Tibial artery (tissue), 4 donors: ENCODE measurements around the gene CCDC71.

Experiments
- DNase-seq, 2 donors: peaks; one replicate each; pipeline ENCODE4 v3.0.0-alpha.2; 2019
- H3K27ac ChIP-seq, 2 donors: fragments of 200-600 bp; sonication (generic) in 1 of 2; 1 replicate in 1 of 2; 2 replicates in 1 of 2; pipeline ENCODE4 v1.5.1; 2018 to 2019; ENCODE audit warnings: mild to moderate bottlenecking in 1 of 2
- H3K27me3 ChIP-seq, 2 donors: fragments of 200-600 bp; sonication (generic) in 1 of 2; one replicate each; pipeline versions ENCODE4 v1.5.1 to v1.6.0; 2016 to 2019
- H3K36me3 ChIP-seq, 3 donors: fragments of 200-600 bp; sonication (generic) in 2 of 3; one replicate each; pipeline ENCODE4 v1.5.1; 2016 to 2019; ENCODE audit warnings: mild to moderate bottlenecking in 2 of 3
- H3K4me1 ChIP-seq, 4 donors: fragments of 200-600 bp; sonication (generic) in 2 of 4; 1 replicate in 3 of 4; 2 replicates in 1 of 4; pipeline ENCODE4 v1.5.1; 2016 to 2019
- H3K4me3 ChIP-seq, 2 donors: fragments of 200-600 bp; sonication (generic) in 1 of 2; 1 replicate in 1 of 2; 2 replicates in 1 of 2; pipeline ENCODE4 v1.5.1; 2018 to 2019; ENCODE audit warnings: mild to moderate bottlenecking in 2 of 2
- H3K9me3 ChIP-seq, 3 donors: fragments of 200-600 bp; sonication (generic) in 1 of 3; one replicate each; pipeline ENCODE4 v1.5.1; 2016 to 2019
- CTCF ChIP-seq, 2 experiments: fragments of 200-600 bp in 1 of 2; fragments of 450-650 bp in 1 of 2; IDR thresholded peaks; one replicate each; pipeline ENCODE4 v1.5.1; 2017 to 2019; ENCODE audit warnings: antibody characterized with exemption in 2 of 2, mild to moderate bottlenecking in 1 of 2, moderate library complexity in 1 of 2
- intact Hi-C: fragments of 100-400 bp; cut with DNase I; formaldehyde crosslinking; loops from one replicate; pipeline ENCODE4 v1.15.0; 2023; ENCODE audit warnings: low total_unique reads

Gene CCDC71

DNA sequence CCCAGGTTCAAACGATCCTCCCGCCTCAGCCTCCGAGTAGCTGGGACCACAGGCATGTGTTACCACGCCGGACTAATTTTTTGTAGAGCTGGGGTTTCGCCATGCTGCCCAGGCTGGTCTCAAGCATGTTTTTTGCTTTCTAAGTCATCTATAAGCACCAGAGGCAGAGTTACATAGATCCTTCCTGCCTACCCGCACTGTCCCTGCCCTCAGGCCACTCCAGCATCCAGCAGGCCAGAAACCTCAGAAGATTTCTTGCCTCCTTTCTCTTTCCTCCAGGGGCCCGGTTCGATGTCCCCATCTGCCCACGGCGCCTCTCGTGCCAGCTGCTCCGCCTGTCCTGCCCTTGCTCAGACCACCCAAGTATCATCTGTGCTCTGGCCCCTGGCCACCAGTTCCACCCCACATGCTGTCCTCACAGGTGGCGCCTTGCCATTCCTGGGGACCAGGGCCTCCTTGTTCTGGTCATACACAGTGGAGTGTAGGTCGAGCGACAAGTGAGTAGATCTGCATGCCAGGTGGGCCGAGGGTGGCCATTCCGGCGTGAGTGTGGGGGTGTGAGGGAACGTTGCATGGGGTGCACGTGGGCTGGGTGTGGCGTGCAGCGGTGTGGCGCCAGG lies 32.6 kb upstream of the CCDC71 start:
- no peak for DNase-seq
- TF ChIP-seq CTCF (IDR thresholded peaks at IDR 0.05): no peak
- no peaks in the 10 kb centered on the region for H3K9me3 ChIP-seq
- H3K4me1 ChIP-seq: peaks cover 0 to 11% (median 5%) of the 10 kb centered on the region in 4 donors
- H3K4me3 ChIP-seq: peak overlapping the region; percentile 56 to 60
- intact Hi-C loops: no loop called here
- peak overlapping the region in 1 of 2 donors; percentile 33 for H3K27ac ChIP-seq
- peaks cover 0 to 5% of the 10 kb centered on the region in 2 donors for H3K27me3 ChIP-seq
- H3K36me3 ChIP-seq: no peaks in the 10 kb centered on the region

DNA sequence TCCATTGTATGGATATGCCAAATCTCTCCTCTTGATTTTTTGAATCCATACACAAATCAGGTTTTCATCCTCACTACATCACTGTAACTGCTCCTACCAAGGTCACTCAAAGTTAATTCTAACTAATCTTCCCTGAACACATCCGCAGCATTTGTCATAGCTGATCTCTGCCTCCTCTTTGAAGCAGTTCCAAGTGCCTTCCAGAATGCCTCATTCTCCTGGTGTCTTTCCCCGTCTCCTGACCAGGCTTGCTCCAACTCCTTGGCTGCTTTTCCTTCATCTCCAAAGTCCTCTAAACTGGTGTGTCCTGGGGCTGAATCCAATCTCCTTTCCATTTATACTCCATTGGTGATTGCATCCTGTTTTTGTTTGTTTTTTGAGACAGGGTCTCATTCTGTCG lies 32.0 kb upstream of the CCDC71 start:
- Histone ChIP-seq H3K4me1 (peaks cover 0 to 11% (median 5%) of the 10 kb centered on the region in 4 donors), H3K4me3 (no peak overlapping the region), H3K27ac (no peak overlapping the region), H3K27me3 (peaks cover 0 to 5% of the 10 kb centered on the region in 2 donors), H3K9me3 (no peaks in the 10 kb centered on the region), H3K36me3 (no peaks in the 10 kb centered on the region)
- intact Hi-C loops: no loop called here
- no peak for DNase-seq
- TF ChIP-seq CTCF (IDR thresholded peaks at IDR 0.05): no peak

DNA sequence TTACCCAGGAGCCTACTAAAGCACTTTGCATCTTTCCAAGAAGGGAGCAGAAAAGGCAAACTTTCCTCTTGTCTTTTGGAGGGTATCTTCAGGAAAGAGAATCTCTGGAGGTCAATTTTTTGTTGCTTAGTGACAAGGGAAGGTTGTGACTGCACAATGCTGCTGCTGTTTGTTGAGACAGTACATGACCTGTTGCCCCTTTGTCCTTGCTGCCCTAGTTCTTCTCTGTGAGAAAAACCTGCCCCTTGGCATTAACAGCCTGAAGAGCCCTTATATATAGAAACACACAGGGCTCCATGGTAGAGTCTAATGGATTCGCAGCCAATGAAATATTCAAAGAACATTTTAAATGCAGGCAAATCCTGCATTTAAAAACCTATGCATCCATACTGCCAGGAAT lies 25.6 kb upstream of the CCDC71 start:
- intact Hi-C loops: no loop called here
- Histone ChIP-seq H3K27me3 (no peaks in the 10 kb centered on the region), H3K36me3 (no peaks in the 10 kb centered on the region), H3K4me3 (no peak overlapping the region), H3K27ac (no peak overlapping the region), H3K4me1 (no peaks in the 10 kb centered on the region), H3K9me3 (no peaks in the 10 kb centered on the region)
- DNase-seq: no peak
- no peak for TF ChIP-seq CTCF (IDR thresholded peaks at IDR 0.05)

- H3K9me3 ChIP-seq: no peaks in the 10 kb centered on the region
- no peak for TF ChIP-seq CTCF (IDR thresholded peaks at IDR 0.05)
- H3K27me3 ChIP-seq: no peaks in the 10 kb centered on the region
- H3K4me3 ChIP-seq: no peak overlapping the region
- no peak overlapping the region for H3K27ac ChIP-seq
- H3K36me3 ChIP-seq: no peaks in the 10 kb centered on the region
- H3K4me1 ChIP-seq: no peaks in the 10 kb centered on the region
- no peak for DNase-seq
- intact Hi-C loops: no loop called here
Observed at GRCh38 chr3:49183873-49184272, 17.7 kb upstream of the CCDC71 start.

DNA sequence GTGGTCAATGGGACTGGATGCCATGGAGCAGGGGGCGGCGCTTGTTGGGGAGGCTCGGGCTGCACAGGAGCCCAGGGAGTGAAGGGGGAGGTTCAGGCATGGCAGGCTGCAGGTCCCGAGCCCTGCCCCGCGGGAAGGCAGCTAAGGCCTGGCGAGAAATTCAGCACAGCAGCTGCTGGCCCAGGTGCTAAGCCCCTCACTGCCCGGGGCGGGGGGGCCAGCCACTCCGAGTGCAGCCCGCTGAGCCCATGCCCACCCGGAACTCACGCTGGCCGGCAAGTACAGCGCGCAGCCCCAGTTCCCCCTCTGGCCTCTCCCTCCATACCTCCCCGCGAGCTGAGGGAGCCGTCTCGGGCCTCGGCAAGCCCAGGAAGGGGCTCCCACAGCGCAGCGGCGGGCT lies 16.6 kb upstream of the CCDC71 start:
- intact Hi-C loops: no loop called here
- H3K27me3 ChIP-seq: no peaks in the 10 kb centered on the region
- no peak for TF ChIP-seq CTCF (IDR thresholded peaks at IDR 0.05)
- DNase-seq: no peak
- H3K36me3 ChIP-seq: peaks cover 0 to 3% (median 2%) of the 10 kb centered on the region in 3 donors
- H3K4me1 ChIP-seq: no peaks in the 10 kb centered on the region
- no peaks in the 10 kb centered on the region for H3K9me3 ChIP-seq
- no peak overlapping the region for H3K27ac ChIP-seq
- no peak overlapping the region for H3K4me3 ChIP-seq

DNA sequence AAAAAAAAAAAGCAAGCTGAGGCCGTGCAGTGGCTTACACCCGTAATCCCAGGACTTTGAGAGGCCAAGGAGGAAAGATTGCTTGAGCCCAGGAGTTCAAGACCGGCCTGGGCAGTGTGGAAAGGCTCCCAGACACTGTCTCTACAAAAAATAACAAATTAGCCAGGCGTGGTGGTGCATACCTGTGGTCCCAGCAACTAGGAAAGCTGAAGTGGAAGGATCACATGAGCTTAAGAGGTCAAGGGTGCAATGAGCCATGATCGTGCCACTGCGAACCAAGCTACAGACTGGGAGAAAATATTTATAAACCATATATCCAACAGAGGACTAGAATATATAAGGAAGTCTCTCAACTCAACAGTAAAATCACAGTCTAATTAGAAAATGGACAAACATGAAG lies 15.2 kb upstream of the CCDC71 start:
- no peak for DNase-seq
- intact Hi-C loops: no loop called here
- H3K27ac ChIP-seq: no peak overlapping the region
- no peaks in the 10 kb centered on the region for H3K9me3 ChIP-seq
- peaks cover 0 to 16% (median 9%) of the 10 kb centered on the region in 3 donors for H3K36me3 ChIP-seq
- no peak for TF ChIP-seq CTCF (IDR thresholded peaks at IDR 0.05)
- no peak overlapping the region for H3K4me3 ChIP-seq
- no peaks in the 10 kb centered on the region for H3K27me3 ChIP-seq
- no peaks in the 10 kb centered on the region for H3K4me1 ChIP-seq
